Renal pelvis (tissue), 3 donors: Measurements from ENCODE around the gene C17orf114. TPM values are rescaled to one million over a fixed set of nuclear protein-coding genes. Genes with fewer than 3 reads are reported as not detected.

Source experiments
- polyA plus RNA-seq, 3 donors: library from polyadenylated mRNA; unstranded; fragments of 120-200 nt; gene quantifications; one replicate each; pipeline ENCODE4 v1.2.1, GENCODE V29; 2013; ENCODE audit not compliant: insufficient read length in 3 of 3

Gene C17orf114

Other genes with a start within 250 kb of the C17orf114 start
- gene MYBBP1A, start 246.9 kb downstream of the C17orf114 start, polyA plus RNA-seq, result 10 to 100 TPM; 44.5 to 48.2 (median 45.1) TPM
- 1 to 10 TPM; 8.2 to 9.5 (median 8.3) TPM for gene GGT6, start 241.8 kb downstream of the C17orf114 start, polyA plus RNA-seq
- 10 to 100 TPM; 67.4 to 70.0 (median 67.8) TPM for gene SMTNL2, start 217.8 kb downstream of the C17orf114 start, polyA plus RNA-seq
- gene ALOX15, start 160.7 kb downstream of the C17orf114 start, polyA plus RNA-seq, result under 1 TPM; 0.22 to 0.56 (median 0.47) TPM
- gene PELP1, start 98.2 kb downstream of the C17orf114 start, polyA plus RNA-seq, result 10 to 100 TPM; 50.9 to 56.5 (median 51.3) TPM
- gene ARRB2, start 91.7 kb downstream of the C17orf114 start, polyA plus RNA-seq, result 10 to 100 TPM; 32.8 to 36.6 (median 36.5) TPM
- gene MED11, start 70.9 kb downstream of the C17orf114 start, polyA plus RNA-seq, result 10 to 100 TPM; 27.3 to 29.7 (median 27.6) TPM
- gene ZMYND15, start 62.5 kb downstream of the C17orf114 start, polyA plus RNA-seq, result 1 to 10 TPM in 1 of 3 donors, under 1 TPM in 2; 0.37 to 1.0 (median 0.58) TPM
- 10 to 100 TPM; 10.2 to 16.1 (median 14.1) TPM for gene CXCL16, start 62.4 kb downstream of the C17orf114 start, polyA plus RNA-seq
- 1 to 10 TPM; 2.4 to 3.7 (median 2.5) TPM for gene TM4SF5, start 30.4 kb downstream of the C17orf114 start, polyA plus RNA-seq
- gene VMO1, start 16.0 kb downstream of the C17orf114 start, polyA plus RNA-seq, result under 1 TPM; 0.39 to 0.74 (median 0.65) TPM
- gene GLTPD2, start 13.4 kb downstream of the C17orf114 start, polyA plus RNA-seq, result 10 to 100 TPM; 10.7 to 14.5 (median 12.5) TPM
- 100 to 1,000 TPM; 130 to 146 (median 145) TPM for gene PSMB6, start 6.2 kb downstream of the C17orf114 start, polyA plus RNA-seq
- gene PLD2, start 4.8 kb upstream of the C17orf114 start, polyA plus RNA-seq, result 10 to 100 TPM; 35.1 to 53.7 (median 45.2) TPM
- gene MINK1, start 31.0 kb upstream of the C17orf114 start, polyA plus RNA-seq, result 10 to 100 TPM; 51.2 to 70.4 (median 69.7) TPM
- gene C17orf107, start 97.2 kb upstream of the C17orf114 start, polyA plus RNA-seq, result 1 to 10 TPM; 1.6 to 2.1 (median 1.8) TPM
- 1 to 10 TPM; 1.1 to 2.7 (median 1.4) TPM for gene CHRNE, start 100.8 kb upstream of the C17orf114 start, polyA plus RNA-seq
- gene GP1BA, start 129.9 kb upstream of the C17orf114 start, polyA plus RNA-seq, result 1 to 10 TPM; 2.1 to 2.7 (median 2.6) TPM
- gene SLC25A11, start 137.7 kb upstream of the C17orf114 start, polyA plus RNA-seq, result 10 to 100 TPM; 77.1 to 93.9 (median 85.5) TPM
- 100 to 1,000 TPM; 129 to 146 (median 134) TPM for gene RNF167, start 137.9 kb upstream of the C17orf114 start, polyA plus RNA-seq
- 100 to 1,000 TPM; 401 to 502 (median 460) TPM for gene PFN1, start 146.2 kb upstream of the C17orf114 start, polyA plus RNA-seq
- 10 to 100 TPM; 26.2 to 30.9 (median 28.9) TPM for gene ENO3, start 148.8 kb upstream of the C17orf114 start, polyA plus RNA-seq
- gene SPAG7, start 165.5 kb upstream of the C17orf114 start, polyA plus RNA-seq, result 100 to 1,000 TPM in 1 of 3 donors, 10 to 100 TPM in 2; 99.6 to 111 (median 100.0) TPM
- gene CAMTA2, start 185.3 kb upstream of the C17orf114 start, polyA plus RNA-seq, result 10 to 100 TPM; 25.3 to 35.7 (median 34.8) TPM
- 1 to 10 TPM; 6.9 to 9.5 (median 9.3) TPM for gene INCA1, start 195.2 kb upstream of the C17orf114 start, polyA plus RNA-seq
- gene KIF1C, start 195.6 kb upstream of the C17orf114 start, polyA plus RNA-seq, result 10 to 100 TPM; 89.4 to 99.7 (median 90.9) TPM
- gene SLC52A1, start 233.1 kb upstream of the C17orf114 start, polyA plus RNA-seq, result under 1 TPM; 0.24 to 0.42 (median 0.41) TPM